PC-9 (cell line): ENCODE results near the gene CD83. TPM values are rescaled to one million over a fixed set of nuclear protein-coding genes. Genes with fewer than 3 reads are reported as not detected.

Experiments
- BruUV-seq: library from RNA; stranded (reverse); fragments of 400-500 nt; replicated peaks from 2 replicates; lab custom pipeline; 2021; lab: Mats Ljungman, UMichigan
- CTCF ChIA-PET: fragments of 300-600 bp; sonication (Branson Sonifier 250); formaldehyde crosslinking; loops from one replicate; lab custom pipeline; 2022; ENCODE audit warnings: antibody characterized with exemption; lab: Charles Lee
- POLR2A ChIA-PET: fragments of 300-600 bp; sonication (Branson Sonifier 250); formaldehyde crosslinking; loops from one replicate; lab custom pipeline; 2022; ENCODE audit warnings: antibody characterized with exemption; ENCODE audit not compliant: unreplicated experiment; lab: Charles Lee
- DNase-seq, 2 experiments: peaks; one replicate each; pipeline versions ENCODE4 v3.0.0 to v3.0.0-alpha.2; 2015 to 2022; ENCODE audit warnings: mixed read lengths in 1 of 2
- H2AFZ ChIP-seq: fragments of 200-600 bp; sonication (generic); 2 replicates; pipeline ENCODE4 v1.8.1; 2017; ENCODE audit warnings: antibody characterized with exemption
- H3F3A ChIP-seq: fragments of 200-600 bp; sonication (generic); 2 replicates; pipeline ENCODE4 v1.8.1; 2017; ENCODE audit warnings: antibody characterized with exemption, mild to moderate bottlenecking, low read depth; ENCODE audit not compliant: insufficient read depth
- H3K27ac ChIP-seq: fragments of 200-600 bp; sonication (generic); 2 replicates; pipeline ENCODE4 v1.6.1; 2016; ENCODE audit warnings: mixed run types
- H3K27me3 ChIP-seq: fragments of 200-600 bp; sonication (generic); 2 replicates; pipeline ENCODE4 v1.6.1; 2016; ENCODE audit warnings: low read depth, mixed run types; ENCODE audit not compliant: insufficient read depth
- H3K36me3 ChIP-seq: fragments of 200-600 bp; sonication (generic); 2 replicates; pipeline ENCODE4 v1.6.1; 2016; ENCODE audit warnings: low read depth, mixed run types
- H3K4me1 ChIP-seq: fragments of 200-600 bp; sonication (generic); replicated peaks from 2 replicates; pipeline ENCODE4 v1.6.1; 2016; ENCODE audit warnings: mixed run types; ENCODE audit not compliant: insufficient read depth
- H3K4me2 ChIP-seq: fragments of 200-600 bp; sonication (generic); 2 replicates; pipeline ENCODE4 v1.6.1; 2017; ENCODE audit warnings: mixed run types
- H3K4me3 ChIP-seq: fragments of 200-600 bp; sonication (generic); 2 replicates; pipeline ENCODE4 v1.6.1; 2016; ENCODE audit warnings: mixed run types
- H3K79me2 ChIP-seq: fragments of 200-600 bp; sonication (generic); 2 replicates; pipeline ENCODE4 v1.6.1; 2017; ENCODE audit warnings: low read depth, mixed run types
- H3K9me2 ChIP-seq: fragments of 200-600 bp; sonication (generic); 2 replicates; pipeline ENCODE4 v1.8.1; 2017; ENCODE audit warnings: mild to moderate bottlenecking; ENCODE audit not compliant: insufficient read depth
- H3K9me3 ChIP-seq: fragments of 200-600 bp; sonication (generic); 2 replicates; pipeline ENCODE4 v1.8.1; 2016; ENCODE audit warnings: low read depth; ENCODE audit not compliant: insufficient read depth
- H4K20me1 ChIP-seq: fragments of 200-600 bp; sonication (generic); 2 replicates; pipeline ENCODE4 v1.8.1; 2017; ENCODE audit not compliant: insufficient read depth
- EZH2 ChIP-seq: fragments of 200-600 bp; sonication (generic); IDR thresholded peaks from 2 replicates; pipeline ENCODE4 v1.8.0; 2017; ENCODE audit warnings: antibody characterized with exemption, low read depth
- intact Hi-C: fragments of 100-400 bp; cut with micrococcal nuclease; formaldehyde crosslinking; loops from one replicate; pipeline ENCODE4 v1.10.0; 2022; ENCODE audit not compliant: unreplicated experiment
- total RNA-seq: library from RNA; stranded (reverse); gene quantifications from 2 replicates; pipeline ENCODE4 v1.2.3, GENCODE V29; 2021
- TF ChIP-seq, protein P1 (sequence below): fragments of 200-600 bp; sonication (generic); conservative IDR thresholded peaks from 2 replicates; pipeline ENCODE4 v1.6.1; 2017; ENCODE audit warnings: mixed run types, antibody characterized with exemption, mild to moderate bottlenecking, moderate library complexity

CD83 gene
- total RNA-seq, 1 experiment from 2014 or later: 3.6 TPM

DNA sequence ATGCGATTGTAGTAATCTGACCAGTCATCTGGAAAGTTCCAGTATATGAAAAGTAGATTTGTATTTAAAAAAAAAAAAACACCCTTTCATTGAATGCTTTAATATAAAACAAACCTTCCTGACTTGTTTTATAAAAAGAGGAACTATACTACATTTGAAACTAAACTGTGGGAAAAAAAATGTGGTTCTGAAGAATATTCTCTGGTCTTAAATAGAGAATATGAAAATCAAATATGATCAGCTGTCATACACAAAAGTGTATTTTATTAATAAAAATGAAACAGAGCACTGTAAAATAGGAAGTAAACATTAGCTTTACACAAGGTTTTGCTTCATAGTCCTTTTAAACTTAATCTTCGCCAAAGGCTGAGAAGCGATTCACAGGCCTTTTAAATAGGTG, 25.3 kb upstream of the CD83 start:
- H4K20me1 ChIP-seq: no peaks in the 10 kb centered on the region
- POLR2A ChIA-PET: no interaction called here
- TF ChIP-seq, protein P1, sequence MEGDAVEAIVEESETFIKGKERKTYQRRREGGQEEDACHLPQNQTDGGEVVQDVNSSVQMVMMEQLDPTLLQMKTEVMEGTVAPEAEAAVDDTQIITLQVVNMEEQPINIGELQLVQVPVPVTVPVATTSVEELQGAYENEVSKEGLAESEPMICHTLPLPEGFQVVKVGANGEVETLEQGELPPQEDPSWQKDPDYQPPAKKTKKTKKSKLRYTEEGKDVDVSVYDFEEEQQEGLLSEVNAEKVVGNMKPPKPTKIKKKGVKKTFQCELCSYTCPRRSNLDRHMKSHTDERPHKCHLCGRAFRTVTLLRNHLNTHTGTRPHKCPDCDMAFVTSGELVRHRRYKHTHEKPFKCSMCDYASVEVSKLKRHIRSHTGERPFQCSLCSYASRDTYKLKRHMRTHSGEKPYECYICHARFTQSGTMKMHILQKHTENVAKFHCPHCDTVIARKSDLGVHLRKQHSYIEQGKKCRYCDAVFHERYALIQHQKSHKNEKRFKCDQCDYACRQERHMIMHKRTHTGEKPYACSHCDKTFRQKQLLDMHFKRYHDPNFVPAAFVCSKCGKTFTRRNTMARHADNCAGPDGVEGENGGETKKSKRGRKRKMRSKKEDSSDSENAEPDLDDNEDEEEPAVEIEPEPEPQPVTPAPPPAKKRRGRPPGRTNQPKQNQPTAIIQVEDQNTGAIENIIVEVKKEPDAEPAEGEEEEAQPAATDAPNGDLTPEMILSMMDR: no peak
- TF ChIP-seq EZH2: no peak
- no peaks in the 10 kb centered on the region for H3K9me2 ChIP-seq
- no peak overlapping the region for H3K4me3 ChIP-seq
- CTCF ChIA-PET: no interaction called here
- H3F3A ChIP-seq: no peaks in the 10 kb centered on the region
- no peaks in the 10 kb centered on the region for H3K36me3 ChIP-seq
- H3K79me2 ChIP-seq: no peaks in the 10 kb centered on the region
- no TSS peak for BruUV-seq
- H3K4me2 ChIP-seq: no peak overlapping the region
- H3K27me3 ChIP-seq: no peaks in the 10 kb centered on the region
- no peak overlapping the region for H3K27ac ChIP-seq
- H3K9me3 ChIP-seq: peaks cover 3% of the 10 kb centered on the region; the same call in 1 of the 2 replicates
- no peak for DNase-seq
- no peak overlapping the region for H2AFZ ChIP-seq
- intact Hi-C loops: no loop called here
- H3K4me1 ChIP-seq: no peaks in the 10 kb centered on the region

DNA sequence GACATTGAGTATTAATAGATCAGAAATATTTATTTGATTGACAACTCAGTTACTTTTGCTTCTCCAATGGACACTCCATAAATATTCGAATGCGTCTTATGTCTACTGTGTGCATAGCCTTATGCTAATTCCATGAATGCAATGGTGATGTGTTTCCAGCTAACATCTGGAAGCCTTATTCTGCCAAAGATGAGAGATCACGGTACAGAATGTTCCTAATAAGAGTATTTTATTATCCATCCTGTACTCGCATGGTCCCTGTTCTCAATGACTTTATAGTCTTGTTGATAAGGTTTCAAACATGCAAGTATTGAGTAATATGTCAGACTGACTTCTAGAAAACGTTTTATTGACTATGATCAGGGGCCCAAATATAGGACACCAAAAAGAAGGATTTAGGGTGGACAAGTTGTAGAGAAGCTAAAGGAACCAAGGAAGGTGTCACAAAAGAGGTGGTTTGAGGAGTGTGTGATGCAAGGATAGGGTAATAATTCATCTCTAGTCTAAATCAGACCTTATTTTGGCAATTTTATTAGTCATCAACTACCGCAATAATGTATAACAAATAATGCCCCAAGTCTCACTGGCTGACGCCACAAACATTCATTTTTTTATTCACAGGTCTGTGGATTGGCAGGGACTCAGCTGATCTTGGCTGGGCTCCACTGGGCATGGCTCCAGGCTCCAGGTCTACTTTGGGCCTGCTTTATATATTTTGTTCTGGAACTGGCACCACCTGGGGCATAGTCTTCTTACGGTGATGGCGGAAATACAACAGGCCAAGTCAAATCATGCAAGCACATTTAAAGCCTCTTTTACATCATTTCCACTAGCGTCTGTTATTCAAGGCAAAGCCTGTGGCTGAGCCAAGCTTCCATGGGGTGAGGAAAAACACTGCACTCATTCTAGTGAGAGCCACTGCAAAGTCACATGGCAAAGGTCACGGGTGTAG, 24.5 kb upstream of the CD83 start:
- Histone ChIP-seq H3K4me3 (no peak overlapping the region), H3F3A (no peaks in the 10 kb centered on the region), H2AFZ (no peak overlapping the region), H3K4me2 (no peak overlapping the region), H3K9me2 (no peaks in the 10 kb centered on the region), H3K4me1 (no peaks in the 10 kb centered on the region), H3K79me2 (no peaks in the 10 kb centered on the region), H3K27me3 (no peaks in the 10 kb centered on the region), H4K20me1 (no peaks in the 10 kb centered on the region), H3K9me3 (peaks cover 3% of the 10 kb centered on the region; the same call in 1 of the 2 replicates), H3K27ac (no peak overlapping the region), H3K36me3 (no peaks in the 10 kb centered on the region)
- no TSS peak for BruUV-seq
- POLR2A ChIA-PET: no interaction called here
- CTCF ChIA-PET: no interaction called here
- no peak for DNase-seq
- intact Hi-C loops: no loop called here
- no peak for TF ChIP-seq EZH2
- TF ChIP-seq, protein P1: no peak

DNA sequence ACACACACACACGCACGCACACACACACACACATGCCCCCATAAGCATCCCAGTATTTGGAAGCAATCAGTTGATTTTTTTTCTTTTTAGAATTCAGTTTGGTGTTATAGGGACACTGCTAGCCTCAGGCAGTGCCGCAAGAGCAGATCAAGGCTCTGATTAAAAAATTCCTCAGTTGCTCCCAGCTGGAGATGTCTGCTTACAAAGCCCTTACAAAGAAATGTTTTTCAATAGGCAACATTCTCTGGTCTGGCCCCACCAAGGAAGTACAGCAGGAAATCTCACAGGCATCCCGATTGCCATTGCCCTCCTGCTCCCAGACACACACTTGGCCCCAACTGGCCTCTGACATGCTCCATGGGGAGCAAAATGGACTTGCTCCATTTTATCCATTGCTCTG, 22.9 kb upstream of the CD83 start:
- Histone ChIP-seq H3K4me3 (no peak overlapping the region), H3F3A (no peaks in the 10 kb centered on the region), H4K20me1 (no peaks in the 10 kb centered on the region), H3K9me3 (peaks cover 3% of the 10 kb centered on the region; the same call in 1 of the 2 replicates), H3K27me3 (no peaks in the 10 kb centered on the region), H3K36me3 (no peaks in the 10 kb centered on the region), H3K4me1 (no peaks in the 10 kb centered on the region), H3K27ac (no peak overlapping the region), H3K9me2 (no peaks in the 10 kb centered on the region), H3K79me2 (no peaks in the 10 kb centered on the region), H3K4me2 (no peak overlapping the region), H2AFZ (no peak overlapping the region)
- POLR2A ChIA-PET: interaction anchor here (0.6 kb wide), 1 partner anchor 26 kb away, joined by 6 read pairs; no protein-coding TSS in a partner anchor
- peak in 1 of 2 experiments; percentile 16 for DNase-seq
- intact Hi-C loops: no loop called here
- CTCF ChIA-PET: no interaction called here
- BruUV-seq: no TSS peak
- no peak for TF ChIP-seq EZH2
- TF ChIP-seq, protein P1: no peak
